MCF 10A (cell line): ENCODE results near the gene NOTCH2NLA. TPM values are rescaled to one million over a fixed set of nuclear protein-coding genes. Genes with fewer than 3 reads are reported as not detected.
"Not testable (repeated sequence)": the region's sequence is repeated elsewhere in the genome, so short reads cannot be mapped to it uniquely, and the experiment has no call there.

ENCODE experiments used
- BruUV-seq: library from RNA; stranded (reverse); fragments of 400-500 nt; replicated peaks from 2 replicates; lab custom pipeline; 2021; lab: Mats Ljungman, UMichigan
- CTCF ChIA-PET: fragments of 300-600 bp; sonication (Branson Sonifier 250); formaldehyde crosslinking; extraction: SDS; loops from one replicate; lab custom pipeline; 2021; ENCODE audit warnings: antibody characterized with exemption, inconsistent platforms; lab: Yijun Ruan, JAX
- POLR2A ChIA-PET: fragments of 300-600, 350-650 bp; sonication (Branson Sonifier 250); formaldehyde crosslinking; extraction: SDS; loops from one replicate; lab custom pipeline; 2020; ENCODE audit warnings: antibody characterized with exemption, inconsistent platforms; lab: Yijun Ruan, JAX
- DNase-seq: peaks from one replicate; pipeline ENCODE4 v3.0.0-alpha.2; 2018; ENCODE audit not compliant: unreplicated experiment
- H3K27ac Mint-ChIP-seq: one replicate; pipeline ENCODE4 v1.8.0; 2022; ENCODE audit warnings: mild to moderate bottlenecking, low read depth, mixed read lengths; ENCODE audit not compliant: unreplicated experiment
- H3K27me3 Mint-ChIP-seq: one replicate; pipeline ENCODE4 v1.8.0; 2022; ENCODE audit warnings: mixed read lengths; ENCODE audit not compliant: insufficient read depth, unreplicated experiment
- H3K36me3 Mint-ChIP-seq: one replicate; pipeline ENCODE4 v1.8.0; 2022; ENCODE audit warnings: mild to moderate bottlenecking, moderate library complexity, mixed read lengths; ENCODE audit not compliant: insufficient read depth, unreplicated experiment
- H3K4me1 Mint-ChIP-seq: one replicate; pipeline ENCODE4 v1.8.0; 2022; ENCODE audit warnings: mixed read lengths; ENCODE audit not compliant: insufficient read depth, unreplicated experiment
- H3K4me3 Mint-ChIP-seq: one replicate; pipeline ENCODE4 v1.8.0; 2022; ENCODE audit warnings: mild to moderate bottlenecking, moderate library complexity, mixed read lengths; ENCODE audit not compliant: unreplicated experiment
- H3K9me3 Mint-ChIP-seq: one replicate; pipeline ENCODE4 v1.8.0; 2022; ENCODE audit warnings: mixed read lengths; ENCODE audit not compliant: unreplicated experiment
- intact Hi-C: fragments of 100-400 bp; cut with micrococcal nuclease; formaldehyde crosslinking; loops from 2 replicates; pipeline ENCODE4 v1.14.1; 2022
- total RNA-seq: library from RNA; stranded (reverse); gene quantifications from 2 replicates; pipeline ENCODE4 v1.2.3, GENCODE V29; 2022

Gene NOTCH2NLA
- total RNA-seq, 1 experiment from 2014 or later = 97.7 TPM

GRCh38 chr1:146228144-146228682 is 608 bp downstream of the NOTCH2NLA start:
- H3K36me3 Mint-ChIP-seq, CTCF ChIA-PET, H3K4me1 Mint-ChIP-seq, H3K9me3 Mint-ChIP-seq, H3K27ac Mint-ChIP-seq, POLR2A ChIA-PET, intact Hi-C loops, H3K27me3 Mint-ChIP-seq, DNase-seq: not testable (repeated sequence)
- TSS peak; percentile 91 for BruUV-seq
- peak overlapping the region; percentile 76 for H3K4me3 Mint-ChIP-seq

DNA sequence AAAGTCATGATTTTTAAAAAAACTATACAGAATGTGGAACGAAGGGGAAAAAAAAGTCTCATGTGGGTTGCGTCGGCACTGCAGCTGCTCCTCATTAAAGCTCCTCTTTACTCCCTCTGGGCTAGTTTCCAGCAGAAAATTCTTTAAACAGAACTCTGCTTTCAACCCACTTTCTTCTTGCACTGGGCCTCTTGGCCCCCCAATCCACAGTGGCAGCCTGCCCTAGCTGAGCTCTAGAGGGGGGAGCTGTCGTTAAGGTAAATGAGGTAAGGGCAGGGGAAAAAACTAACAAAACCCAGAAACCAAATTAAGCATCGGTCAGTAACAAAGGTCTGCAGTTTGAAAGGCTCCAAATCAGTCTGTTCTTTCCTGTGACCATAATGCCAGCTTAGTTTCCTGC is 54.3 kb downstream of the NOTCH2NLA start:
- BruUV-seq, H3K4me3 Mint-ChIP-seq, H3K27ac Mint-ChIP-seq, H3K36me3 Mint-ChIP-seq, H3K9me3 Mint-ChIP-seq, H3K4me1 Mint-ChIP-seq, DNase-seq, intact Hi-C loops, POLR2A ChIA-PET, CTCF ChIA-PET, H3K27me3 Mint-ChIP-seq: not testable (repeated sequence)

- H3K27me3 Mint-ChIP-seq, H3K36me3 Mint-ChIP-seq, CTCF ChIA-PET, H3K9me3 Mint-ChIP-seq, DNase-seq, POLR2A ChIA-PET, intact Hi-C loops, H3K4me1 Mint-ChIP-seq, H3K27ac Mint-ChIP-seq, H3K4me3 Mint-ChIP-seq, BruUV-seq: not testable (repeated sequence)
These were observed 61.1 kb downstream of the NOTCH2NLA start for GRCh38 chr1:146167740-146168139.

DNA sequence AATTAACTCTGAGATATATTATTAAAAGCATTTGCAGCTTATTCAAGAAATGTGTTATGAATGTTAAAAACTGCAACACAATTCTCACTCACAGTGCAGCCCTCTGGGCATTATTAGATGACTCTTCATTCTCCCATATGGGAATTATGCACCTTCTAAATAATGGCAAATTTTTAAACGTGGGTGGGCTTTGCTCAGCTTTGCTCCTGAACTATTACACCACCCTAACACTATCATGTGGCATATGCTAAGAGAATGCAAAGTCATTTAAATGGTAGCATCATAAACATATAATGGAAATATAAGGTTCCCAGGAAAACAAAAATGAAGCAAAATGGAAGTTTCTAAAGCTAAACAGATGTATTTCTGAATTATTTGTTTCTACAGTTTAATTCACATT is 61.5 kb downstream of the NOTCH2NLA start:
- H3K36me3 Mint-ChIP-seq, intact Hi-C loops, H3K27me3 Mint-ChIP-seq, H3K27ac Mint-ChIP-seq, CTCF ChIA-PET, DNase-seq, BruUV-seq, H3K4me1 Mint-ChIP-seq, H3K9me3 Mint-ChIP-seq, POLR2A ChIA-PET, H3K4me3 Mint-ChIP-seq: not testable (repeated sequence)

- CTCF ChIA-PET, POLR2A ChIA-PET, BruUV-seq, H3K9me3 Mint-ChIP-seq, DNase-seq, H3K4me1 Mint-ChIP-seq, H3K4me3 Mint-ChIP-seq, H3K27ac Mint-ChIP-seq, H3K27me3 Mint-ChIP-seq, intact Hi-C loops: not testable (repeated sequence)
- H3K36me3 Mint-ChIP-seq = peaks cover 14% of the 10 kb centered on the region
These were observed 84.4 kb downstream of the NOTCH2NLA start, which contains the start of gene NBPF10 for GRCh38 chr1:146144465-146144864. Gene NBPF10, minus strand, starts transcription at chr1:146144804. Its CDS starts 35 bp downstream, at chr1:146144769.

Other genes starting within 250 kb of the NOTCH2NLA start
- 576 and 599 TPM in 2 replicates for gene TXNIP, start 232.4 kb downstream of the NOTCH2NLA start, total RNA-seq
- not detected in 2 replicates for gene HJV, start 207.3 kb downstream of the NOTCH2NLA start, total RNA-seq
- gene NBPF10, start 84.2 kb downstream of the NOTCH2NLA start, total RNA-seq = 6.9 and 7.6 TPM in 2 replicates